ENCODE results near the gene TEKTIP1. TPM values are rescaled to one million over a fixed set of nuclear protein-coding genes. Genes with fewer than 3 reads are reported as not detected.

The TEKTIP1 gene
- total and polyA plus RNA-seq, 2 donors from 2014 or later, result 1.2 to 9.2 TPM

GRCh38 chr19:3575949-3576673 is 37.1 kb downstream of the TEKTIP1 start:
- Histone ChIP-seq H3K27ac (ENCODE audit: low read depth in 2 of 2, low read length in 2 of 2) (no peak overlapping the region), H3K9me3 (ENCODE audit: control insufficient read depth in 2 of 3, insufficient read depth in 1 of 3, low read length in 3 of 3) (no peaks in the 10 kb centered on the region), H3K27me3 (ENCODE audit: control insufficient read depth, insufficient read depth, low read length) (no peaks in the 10 kb centered on the region), H3K4me3 (ENCODE audit: low read length in 3 of 3) (no peak overlapping the region), H3K36me3 (ENCODE audit: control insufficient read depth in 2 of 3, insufficient read depth in 3 of 3, low read length in 3 of 3) (peaks cover 0 to 2% (median 0%) of the 10 kb centered on the region in 3 donors), H3K4me1 (ENCODE audit: control insufficient read depth in 2 of 3, insufficient read depth in 2 of 3, low read depth in 1 of 3, low read length in 3 of 3) (peaks cover 0 to 4% (median 3%) of the 10 kb centered on the region in 3 donors), H3K9ac (ENCODE audit: low read length in 3 of 3) (no peak overlapping the region)
- DNase-seq, result peak in 1 of 5 donors; percentile 82
- intact Hi-C loops (cut with DNase I), result no loop called here
- FAIRE-seq, result no peak
- TF ChIP-seq CTCF (IDR thresholded peaks at IDR 0.05; ENCODE audit: borderline replicate concordance, extremely low read depth, insufficient read depth), result no peak

GRCh38 chr19:3576696-3577443 is 37.9 kb downstream of the TEKTIP1 start:
- TF ChIP-seq CTCF (IDR thresholded peaks at IDR 0.05; ENCODE audit: borderline replicate concordance, extremely low read depth, insufficient read depth), result no peak
- FAIRE-seq (no peak), DNase-seq (peak in 4 of 5 donors; percentile 65 to 90 (median 74))
- H3K27me3 ChIP-seq (ENCODE audit: control insufficient read depth, insufficient read depth, low read length), result no peaks in the 10 kb centered on the region
- H3K4me3 ChIP-seq (ENCODE audit: low read length in 3 of 3), result no peak overlapping the region
- H3K36me3 ChIP-seq (ENCODE audit: control insufficient read depth in 2 of 3, insufficient read depth in 3 of 3, low read length in 3 of 3), result peaks cover 0 to 2% (median 0%) of the 10 kb centered on the region in 3 donors
- H3K4me1 ChIP-seq (ENCODE audit: control insufficient read depth in 2 of 3, insufficient read depth in 2 of 3, low read depth in 1 of 3, low read length in 3 of 3), result peaks cover 0 to 4% (median 3%) of the 10 kb centered on the region in 3 donors
- H3K9ac ChIP-seq (ENCODE audit: low read length in 3 of 3), result no peak overlapping the region
- no peaks in the 10 kb centered on the region for H3K9me3 ChIP-seq (ENCODE audit: control insufficient read depth in 2 of 3, insufficient read depth in 1 of 3, low read length in 3 of 3)
- H3K27ac ChIP-seq (ENCODE audit: low read depth in 2 of 2, low read length in 2 of 2), result no peak overlapping the region
- intact Hi-C loops (cut with DNase I), result no loop called here

- TF ChIP-seq CTCF (IDR thresholded peaks at IDR 0.05; ENCODE audit: borderline replicate concordance, extremely low read depth, insufficient read depth), result no peak
- no peak for FAIRE-seq
- Histone ChIP-seq H3K27ac (ENCODE audit: low read depth in 2 of 2, low read length in 2 of 2) (no peak overlapping the region), H3K36me3 (ENCODE audit: control insufficient read depth in 2 of 3, insufficient read depth in 3 of 3, low read length in 3 of 3) (peaks cover 0 to 2% (median 0%) of the 10 kb centered on the region in 3 donors), H3K4me1 (ENCODE audit: control insufficient read depth in 2 of 3, insufficient read depth in 2 of 3, low read depth in 1 of 3, low read length in 3 of 3) (no peaks in the 10 kb centered on the region), H3K9ac (ENCODE audit: low read length in 3 of 3) (no peak overlapping the region), H3K9me3 (ENCODE audit: control insufficient read depth in 2 of 3, insufficient read depth in 1 of 3, low read length in 3 of 3) (no peaks in the 10 kb centered on the region), H3K4me3 (ENCODE audit: low read length in 3 of 3) (no peak overlapping the region), H3K27me3 (ENCODE audit: control insufficient read depth, insufficient read depth, low read length) (no peaks in the 10 kb centered on the region)
- peak in 1 of 5 donors; percentile 72 for DNase-seq
- intact Hi-C loops (cut with DNase I), result no loop called here
Observed at GRCh38 chr19:3577723-3578344, 38.9 kb downstream of the TEKTIP1 start.

Data from kidney (tissue), 14 donors.